ENCODE measurements around the gene SEC22A. TPM values are rescaled to one million over a fixed set of nuclear protein-coding genes. Genes with fewer than 3 reads are reported as not detected.

The SEC22A gene
- total and polyA plus RNA-seq, 2 of the 8 experiments (the other 6 are each of a cell fraction or from before 2014, with no cell fraction given), result 10.6 to 17.1 TPM

DNA sequence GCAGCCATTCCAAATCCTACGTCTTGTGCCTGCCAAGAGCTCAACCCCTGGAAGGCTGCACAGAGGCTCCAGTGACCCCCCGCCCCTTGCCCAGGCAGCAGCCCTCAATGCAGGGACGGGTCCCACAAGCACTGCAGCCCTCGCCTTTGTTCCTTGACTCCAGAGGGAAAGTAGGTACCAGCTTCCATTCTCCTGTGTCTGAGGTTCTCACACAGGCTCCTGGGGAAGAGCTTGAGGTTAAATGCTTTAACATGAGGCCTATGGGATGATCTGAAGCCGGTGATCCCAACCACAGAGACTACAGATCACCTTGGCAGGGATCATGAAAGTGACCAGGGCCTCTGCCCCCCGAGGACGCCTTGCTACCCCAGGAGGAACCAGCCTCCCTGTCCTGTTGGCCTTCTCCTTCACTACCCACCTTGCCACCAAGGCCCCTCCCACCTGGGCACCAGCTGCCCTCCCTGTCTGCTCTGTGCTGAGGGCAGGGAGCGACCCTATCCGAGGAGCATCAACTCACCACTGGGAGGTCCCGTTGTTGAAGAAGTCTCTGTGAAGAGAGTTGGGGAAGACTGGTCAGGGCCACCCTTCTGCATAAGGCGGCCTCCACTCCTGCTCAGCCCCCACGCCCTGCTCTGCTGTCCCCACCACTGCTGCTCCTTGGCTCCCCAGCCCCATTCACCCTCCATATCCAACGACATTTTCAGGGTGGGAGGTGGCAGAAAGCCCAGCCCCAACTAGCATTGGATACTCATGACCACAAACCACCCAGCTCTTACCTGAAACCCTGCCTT, 95.3 kb downstream of the SEC22A start:
- TF ChIP-seq POLR2A (IDR thresholded peaks at IDR 0.05; ENCODE audit: control extremely low read depth in 1 of 2, low read depth in 2 of 2, low read length in 2 of 2) (no peak), EZH2 (IDR thresholded peaks at IDR 0.05; ENCODE audit: low read depth, low read length, severe bottlenecking) (no peak), SIN3A (conservative IDR thresholded peaks at IDR 0.05 in 1 of 2, IDR thresholded peaks at IDR 0.05 in 1 of 2; ENCODE audit: low read depth in 1 of 2, low read length in 2 of 2) (no peak), TBP (IDR thresholded peaks at IDR 0.05; ENCODE audit: low read depth, low read length) (no peak)
- H2BK15ac ChIP-seq (ENCODE audit: low read length), result no peak overlapping the region
- POLR2A ChIA-PET (ENCODE audit: partially characterized antibody), result interaction anchor here (0.6 to 7.0 kb wide), 5 partner anchors 12 to 21 kb away, joined by 4 to 35 read pairs (median 5); no protein-coding TSS in a partner anchor
- peaks cover 0 to 2% of the 10 kb centered on the region in 2 experiments for H4K20me1 ChIP-seq (replicated peaks in 1 of 2; ENCODE audit: control insufficient read depth in 1 of 2, insufficient read depth in 2 of 2, low read length in 2 of 2)
- no peak overlapping the region for H3K27ac ChIP-seq (ENCODE audit: low read depth, low read length)
- no peak overlapping the region for H3K4ac ChIP-seq (replicated peaks; ENCODE audit: insufficient read length, low read depth, low read length)
- H3K36me3 ChIP-seq (ENCODE audit: control insufficient read depth in 2 of 4, insufficient read depth in 4 of 4, low read length in 3 of 4), result peaks cover 0 to 10% (median 4%) of the 10 kb centered on the region in 4 experiments; a peak in 4 of 8 replicates
- no peaks in the 10 kb centered on the region for H3K79me2 ChIP-seq (ENCODE audit: control insufficient read depth in 1 of 2, insufficient read depth in 2 of 2, low read length in 2 of 2)
- DNase-seq (ENCODE audit: low read depth in 1 of 2, low spot score in 2 of 2) (no peak), FAIRE-seq (no peak)
- CTCF ChIA-PET (ENCODE audit: partially characterized antibody), result interaction anchor here (0.6 to 17.6 kb wide), 14 partner anchors 11 to 406 kb away, joined by 3 to 245 read pairs (median 4); no protein-coding TSS in a partner anchor
- no peaks in the 10 kb centered on the region for H3K9me3 ChIP-seq (ENCODE audit: insufficient read depth in 2 of 2, low read depth in 1 of 2, low read length in 1 of 2)
- no peak overlapping the region for H2AFZ ChIP-seq (ENCODE audit: low read length)
- no peaks in the 10 kb centered on the region for H3K23me2 ChIP-seq (ENCODE audit: low read depth, low read length)
- H2BK20ac ChIP-seq (ENCODE audit: low read length), result no peak overlapping the region
- WGBS, 2 experiments (ENCODE audit: extremely low coverage in 1 of 2, insufficient coverage in 1 of 2, insufficient read length in 1 of 2, insufficient replicate concordance in 2 of 2, low coverage in 1 of 2, low lambda C conversion rate in 2 of 2, missing lambda C conversion rate in 1 of 2), result 89% methylated on average over 13 of the region's 13 CpGs; no CpG with 5 or more reads in 1 of the 2 experiments
- no peak overlapping the region for H4K91ac ChIP-seq (replicated peaks; ENCODE audit: insufficient read length, low read length)
- H2BK5ac ChIP-seq (ENCODE audit: low read depth, low read length), result no peak overlapping the region
- H4K5ac ChIP-seq (ENCODE audit: insufficient read length, low read depth, low read length), result no peak overlapping the region
- no peaks in the 10 kb centered on the region for H3K27me3 ChIP-seq (replicated peaks in 1 of 4; ENCODE audit: control insufficient read depth in 3 of 4, extremely low read depth in 1 of 4, insufficient read depth in 3 of 4, low read length in 3 of 4)
- no peak overlapping the region for H3K9ac ChIP-seq (replicated peaks in 1 of 4; ENCODE audit: extremely low read depth in 1 of 4, low read depth in 3 of 4, low read length in 3 of 4)
- H3K56ac ChIP-seq (replicated peaks; ENCODE audit: insufficient read length, low read depth, low read length), result no peak overlapping the region
- H3K18ac ChIP-seq (ENCODE audit: extremely low read depth, low read length), result no peak overlapping the region
- no peak overlapping the region for H2AK5ac ChIP-seq (ENCODE audit: low read depth, low read length)
- no peak overlapping the region for H3K14ac ChIP-seq (ENCODE audit: insufficient read length)
- H3K4me1 ChIP-seq (replicated peaks in 1 of 4; ENCODE audit: control insufficient read depth in 3 of 4, insufficient read depth in 4 of 4, low read length in 3 of 4), result peaks cover 0 to 2% (median 0%) of the 10 kb centered on the region in 4 experiments; a peak in 1 of 7 replicates
- 0 out of 2 replicates have a peak overlapping the region, but pooled peaks have one; percentile 17 for H2BK12ac ChIP-seq (ENCODE audit: low read depth, low read length)
- H3K4me3 ChIP-seq (ENCODE audit: extremely low read depth in 1 of 4, insufficient read depth in 2 of 4, low read depth in 3 of 4, low read length in 4 of 4), result no peak overlapping the region
- H3K4me2 ChIP-seq (ENCODE audit: insufficient read depth in 1 of 2, low read depth in 2 of 2, low read length in 2 of 2), result no peak overlapping the region
- H3K79me1 ChIP-seq (ENCODE audit: low read depth, low read length), result no peaks in the 10 kb centered on the region
- no peak overlapping the region; the same call in 1 of the 2 replicates for H4K8ac ChIP-seq (ENCODE audit: extremely low read depth, insufficient read depth, low read length)
- H3K23ac ChIP-seq (ENCODE audit: insufficient read length), result no peak overlapping the region
- no peak overlapping the region for H2BK120ac ChIP-seq (replicated peaks; ENCODE audit: low read depth, low read length)
